ENCODE measurements around the gene PTGR3. TPM values are rescaled to one million over a fixed set of nuclear protein-coding genes. Genes with fewer than 3 reads are reported as not detected.
A peak's percentile ranks its signal among the peaks of the same experiment; 100 is the strongest.

Gene PTGR3
- polyA plus RNA-seq, result 20.7 TPM

- Mint-ChIP-seq H3K27ac (peak within 1 kb of the TSS; percentile 82 to 95 (median 95)), H3K27me3 (peaks cover 3% of the 10 kb centered on the region), H3K4me3 (peak within 1 kb of the TSS; percentile 97 to 100 (median 98)), H3K9me3 (no peaks in the 10 kb centered on the region), H3K4me1 (peaks cover 38 to 44% (median 44%) of the 10 kb centered on the region in 3 donors), H3K36me3 (peaks cover under 1% of the 10 kb centered on the region)
Observed at GRCh38 chr18:75209129-75209950, at the start of gene PTGR3. TSS of gene PTGR3 (minus strand) at chr18:75209139. CDS start at chr18:75209058, 81 bp downstream.

GRCh38 chr18:75257605-75258004 lies 48.7 kb upstream of the PTGR3 start:
- no peaks in the 10 kb centered on the region for H3K36me3 Mint-ChIP-seq
- H3K9me3 Mint-ChIP-seq, result no peaks in the 10 kb centered on the region
- H3K4me1 Mint-ChIP-seq, result peaks cover 20 to 25% (median 24%) of the 10 kb centered on the region in 3 donors
- no peaks in the 10 kb centered on the region for H3K27me3 Mint-ChIP-seq
- H3K27ac Mint-ChIP-seq, result no peak overlapping the region
- no peak overlapping the region for H3K4me3 Mint-ChIP-seq

- H3K36me3 Mint-ChIP-seq, result no peaks in the 10 kb centered on the region
- no peak overlapping the region for H3K27ac Mint-ChIP-seq
- H3K27me3 Mint-ChIP-seq, result no peaks in the 10 kb centered on the region
- H3K9me3 Mint-ChIP-seq, result no peaks in the 10 kb centered on the region
- H3K4me3 Mint-ChIP-seq, result no peak overlapping the region
- peaks cover 10 to 21% (median 19%) of the 10 kb centered on the region in 3 donors for H3K4me1 Mint-ChIP-seq
Observed at GRCh38 chr18:75256376-75256775, 47.4 kb upstream of the PTGR3 start.

GRCh38 chr18:75255094-75255493 lies 46.2 kb upstream of the PTGR3 start:
- H3K4me1 Mint-ChIP-seq, result peaks cover 8 to 18% (median 17%) of the 10 kb centered on the region in 3 donors
- no peaks in the 10 kb centered on the region for H3K36me3 Mint-ChIP-seq
- H3K9me3 Mint-ChIP-seq, result no peaks in the 10 kb centered on the region
- H3K27me3 Mint-ChIP-seq, result no peaks in the 10 kb centered on the region
- H3K27ac Mint-ChIP-seq, result peak overlapping the region in 1 of 3 donors; percentile 3
- no peak overlapping the region for H3K4me3 Mint-ChIP-seq

- Mint-ChIP-seq H3K27ac (no peak overlapping the region), H3K4me1 (peaks cover 9 to 20% (median 17%) of the 10 kb centered on the region in 3 donors)
Observed at GRCh38 chr18:75253784-75254183, 44.8 kb upstream of the PTGR3 start.

GRCh38 chr18:75253043-75253442 lies 44.1 kb upstream of the PTGR3 start:
- H3K36me3 Mint-ChIP-seq, result no peaks in the 10 kb centered on the region
- H3K4me1 Mint-ChIP-seq, result peaks cover 17 to 28% (median 25%) of the 10 kb centered on the region in 3 donors
- H3K27me3 Mint-ChIP-seq, result no peaks in the 10 kb centered on the region
- peak overlapping the region in 1 of 4 donors; percentile 29 for H3K4me3 Mint-ChIP-seq
- no peaks in the 10 kb centered on the region for H3K9me3 Mint-ChIP-seq
- no peak overlapping the region for H3K27ac Mint-ChIP-seq

More at GRCh38 chr18:75253784-75254183, 44.8 kb upstream of the PTGR3 start:
- Mint-ChIP-seq H3K9me3 (no peaks in the 10 kb centered on the region), H3K4me3 (no peak overlapping the region), H3K36me3 (no peaks in the 10 kb centered on the region), H3K27me3 (no peaks in the 10 kb centered on the region)

- Mint-ChIP-seq H3K4me1 (peaks cover 24 to 35% (median 34%) of the 10 kb centered on the region in 3 donors), H3K4me3 (no peak overlapping the region), H3K27ac (no peak overlapping the region), H3K36me3 (peaks cover 1% of the 10 kb centered on the region), H3K27me3 (no peaks in the 10 kb centered on the region), H3K9me3 (no peaks in the 10 kb centered on the region)
Observed at GRCh38 chr18:75252136-75252535, 43.2 kb upstream of the PTGR3 start.

- Mint-ChIP-seq H3K4me1 (peaks cover 26 to 41% (median 39%) of the 10 kb centered on the region in 3 donors), H3K36me3 (peaks cover 1% of the 10 kb centered on the region), H3K27me3 (no peaks in the 10 kb centered on the region), H3K9me3 (no peaks in the 10 kb centered on the region), H3K4me3 (no peak overlapping the region), H3K27ac (peak overlapping the region in 1 of 3 donors; percentile 76)
Observed at GRCh38 chr18:75251466-75251865, 42.5 kb upstream of the PTGR3 start.

- peaks cover 33 to 45% (median 42%) of the 10 kb centered on the region in 3 donors for H3K4me1 Mint-ChIP-seq
- no peaks in the 10 kb centered on the region for H3K27me3 Mint-ChIP-seq
Observed at GRCh38 chr18:75250471-75250821, 41.5 kb upstream of the PTGR3 start.

GRCh38 chr18:75249672-75250470 lies 40.9 kb upstream of the PTGR3 start:
- H3K27ac Mint-ChIP-seq, result peak overlapping the region in 2 of 3 donors; percentile 21 to 86
- H3K4me3 Mint-ChIP-seq, result peak overlapping the region in 1 of 4 donors; percentile 28
- peaks cover 30 to 46% (median 44%) of the 10 kb centered on the region in 3 donors for H3K4me1 Mint-ChIP-seq
- H3K36me3 Mint-ChIP-seq, result peaks cover 5% of the 10 kb centered on the region
- no peaks in the 10 kb centered on the region for H3K27me3 Mint-ChIP-seq
- no peaks in the 10 kb centered on the region for H3K9me3 Mint-ChIP-seq

More at GRCh38 chr18:75250471-75250821, 41.5 kb upstream of the PTGR3 start:
- Mint-ChIP-seq H3K9me3 (no peaks in the 10 kb centered on the region), H3K4me3 (no peak overlapping the region), H3K27ac (no peak overlapping the region), H3K36me3 (peaks cover 5% of the 10 kb centered on the region)

GRCh38 chr18:75249175-75249518 lies 40.2 kb upstream of the PTGR3 start:
- H3K27ac Mint-ChIP-seq, result no peak overlapping the region
- H3K9me3 Mint-ChIP-seq, result no peaks in the 10 kb centered on the region
- H3K27me3 Mint-ChIP-seq, result no peaks in the 10 kb centered on the region
- H3K4me1 Mint-ChIP-seq, result peaks cover 30 to 47% (median 44%) of the 10 kb centered on the region in 3 donors
- H3K36me3 Mint-ChIP-seq, result peaks cover 5% of the 10 kb centered on the region
- H3K4me3 Mint-ChIP-seq, result no peak overlapping the region

- H3K9me3 Mint-ChIP-seq, result no peaks in the 10 kb centered on the region
- H3K27me3 Mint-ChIP-seq, result no peaks in the 10 kb centered on the region
- H3K36me3 Mint-ChIP-seq, result peaks cover 5% of the 10 kb centered on the region
- H3K4me1 Mint-ChIP-seq, result peaks cover 30 to 47% (median 44%) of the 10 kb centered on the region in 3 donors
- peak overlapping the region; percentile 71 to 91 (median 80) for H3K4me3 Mint-ChIP-seq
- peak overlapping the region in 2 of 3 donors; percentile 42 to 89 for H3K27ac Mint-ChIP-seq
Observed at GRCh38 chr18:75248426-75249174, 39.7 kb upstream of the PTGR3 start.

- Mint-ChIP-seq H3K4me3 (peak overlapping the region; percentile 71 to 91 (median 80)), H3K27me3 (no peaks in the 10 kb centered on the region), H3K9me3 (no peaks in the 10 kb centered on the region), H3K27ac (peak overlapping the region; percentile 42 to 89 (median 74)), H3K36me3 (peaks cover 5% of the 10 kb centered on the region), H3K4me1 (peaks cover 31 to 43% (median 37%) of the 10 kb centered on the region in 3 donors)
Observed at GRCh38 chr18:75247611-75248421, 38.9 kb upstream of the PTGR3 start.

All from IgD-negative memory B cell (primary cell).